HG03280 (cell line): ENCODE data around the gene ZNF653.

Experiments used
- ATAC-seq: cut with Tn5 transposase; IDR thresholded peaks from one replicate; pipeline ENCODE4 v1.9.1; 2021; ENCODE audit warnings: mild to moderate bottlenecking, moderate library complexity; ENCODE audit not compliant: unreplicated experiment

ZNF653 gene

DNA sequence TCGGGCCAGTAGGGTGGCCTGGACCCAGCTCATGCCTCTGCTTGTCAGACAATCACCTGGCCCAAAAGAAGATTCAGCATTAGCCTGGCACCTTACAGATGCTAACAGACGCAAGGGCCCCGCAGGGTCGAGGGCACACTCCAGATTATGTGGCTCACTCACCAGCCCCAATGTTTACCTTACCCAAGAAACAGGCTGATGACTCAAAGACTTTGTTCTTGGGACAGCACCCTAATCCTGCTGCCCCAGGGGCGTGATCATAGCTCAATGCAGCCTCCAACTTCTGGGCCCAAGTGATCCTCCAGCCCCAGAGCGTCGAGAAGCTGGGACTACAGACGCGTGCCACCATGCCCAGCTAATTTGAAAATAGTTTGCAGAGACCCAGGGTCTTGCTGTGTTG is 13.5 kb upstream of the ZNF653 start:
- no peak for ATAC-seq

- ATAC-seq, result no peak
Measured at GRCh38 chr19:11513946-11514345, 8.3 kb upstream of the ZNF653 start.

GRCh38 chr19:11510444-11510843 is 4.8 kb upstream of the ZNF653 start:
- ATAC-seq, result no peak

DNA sequence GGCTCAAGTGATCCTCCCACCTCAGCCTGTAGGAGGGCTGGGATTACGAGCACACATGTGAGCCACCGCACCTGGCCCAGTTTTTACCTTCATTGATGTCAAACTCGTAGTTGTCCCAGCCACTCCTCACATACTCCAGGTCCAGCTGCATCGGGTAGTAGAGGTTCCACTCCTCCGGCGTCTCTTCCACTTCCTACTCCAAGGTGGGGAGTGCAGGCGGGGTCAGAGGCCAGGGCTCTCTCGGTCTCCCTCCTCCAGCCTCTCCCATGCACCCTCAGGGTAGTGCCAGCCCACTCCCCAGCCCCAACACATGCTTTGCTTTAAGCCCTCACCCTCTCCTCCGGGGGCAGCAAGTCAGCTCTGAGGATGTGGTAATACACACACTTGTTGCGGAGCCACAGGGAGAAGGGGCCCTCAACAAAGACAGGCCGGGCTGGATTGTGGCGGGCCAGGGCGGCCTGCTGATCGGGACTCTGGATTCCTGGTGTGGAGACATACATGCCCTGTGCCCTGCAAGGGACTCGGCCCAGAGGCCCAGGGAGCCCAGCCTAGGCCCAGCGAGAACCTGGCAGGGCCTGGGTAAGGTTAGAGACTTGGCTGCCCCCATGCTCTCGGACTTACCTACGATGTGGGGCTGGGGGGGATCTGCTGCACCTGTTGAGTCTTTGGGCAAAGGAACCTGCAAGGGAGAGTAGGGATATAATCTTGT is 1.9 kb upstream of the ZNF653 start:
- no peak for ATAC-seq

GRCh38 chr19:11506967-11507366 is 1.3 kb upstream of the ZNF653 start:
- ATAC-seq, result no peak

GRCh38 chr19:11506101-11506555 is 489 bp upstream of the ZNF653 start:
- peak; percentile 29 for ATAC-seq

- ATAC-seq, result peak; percentile 88
Measured at GRCh38 chr19:11505032-11505503, 571 bp downstream of the ZNF653 start.

DNA sequence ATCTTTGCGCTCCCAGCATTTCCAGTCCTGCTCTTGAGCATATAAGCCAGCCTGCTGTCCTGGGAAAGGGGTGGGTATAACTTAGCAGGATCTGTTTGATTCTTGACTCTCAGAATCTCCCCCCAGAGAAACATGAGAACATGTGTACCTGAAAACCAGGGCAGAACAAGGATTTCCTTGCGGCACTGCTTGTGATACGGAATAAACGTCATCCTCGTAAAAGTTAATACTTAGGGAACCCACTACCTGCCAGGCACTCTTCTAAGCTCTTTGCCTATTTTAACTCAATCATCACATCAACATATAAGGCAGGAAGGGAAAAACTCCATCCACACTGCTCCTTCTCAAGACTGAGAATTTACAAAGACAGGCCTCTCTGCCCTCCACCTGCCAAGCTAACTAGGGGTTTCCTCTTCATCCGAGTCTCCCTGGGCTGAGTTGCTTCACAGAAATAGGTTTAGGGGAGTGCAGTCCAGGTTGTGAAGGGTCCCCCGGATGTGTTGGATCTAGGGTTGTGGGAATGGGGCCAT is 1.1 kb downstream of the ZNF653 start:
- no peak for ATAC-seq

DNA sequence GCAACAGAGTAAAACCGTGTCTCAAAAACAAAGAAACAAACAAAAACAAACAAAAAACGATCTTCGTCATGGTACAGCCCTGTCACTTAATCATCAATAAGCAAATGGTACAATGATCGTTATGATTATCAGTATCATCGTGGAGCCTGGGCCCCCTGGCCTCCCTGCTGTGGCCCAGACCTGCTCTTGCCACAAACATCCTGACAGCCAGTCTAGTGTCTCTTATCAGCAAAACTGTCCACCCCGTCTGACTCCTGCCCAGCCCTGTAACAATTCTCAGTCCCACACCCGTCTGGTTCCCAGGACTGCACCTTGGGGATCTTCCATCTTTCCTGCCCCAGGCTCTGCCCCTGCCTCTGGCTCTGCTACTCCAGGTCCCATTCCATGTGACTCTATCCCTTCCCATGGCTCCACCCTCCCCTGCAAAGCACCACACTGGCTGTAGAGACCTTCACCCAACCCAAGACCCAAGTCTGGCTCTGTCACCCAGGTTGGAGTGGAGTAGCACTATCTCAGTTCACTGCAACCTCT is 5.7 kb downstream of the ZNF653 start:
- ATAC-seq, result no peak

DNA sequence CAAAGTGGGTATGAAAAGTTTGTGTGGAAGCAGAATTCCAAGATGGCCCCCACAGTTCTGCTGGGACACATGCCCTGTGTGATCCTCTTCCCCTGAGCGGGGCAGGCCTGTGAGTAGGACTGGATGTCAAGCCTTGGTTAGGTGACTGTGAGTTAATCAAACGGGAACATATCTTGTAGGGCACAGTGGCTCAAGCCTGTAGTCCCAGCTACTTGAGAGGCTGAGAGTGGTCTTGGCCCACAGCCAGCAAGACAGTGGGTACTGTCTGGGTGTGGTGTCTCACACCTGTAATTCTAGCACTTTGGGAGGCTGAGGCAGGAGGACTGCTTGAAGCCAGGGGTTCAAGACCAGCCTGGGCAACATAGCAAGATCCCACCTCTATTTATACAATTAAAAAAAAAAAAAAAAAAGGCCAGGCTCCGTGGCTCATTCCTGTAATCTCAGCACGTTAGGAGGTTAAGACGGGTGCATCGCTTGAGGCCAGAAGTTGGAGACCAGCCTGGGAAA is 6.4 kb downstream of the ZNF653 start:
- no peak for ATAC-seq

GRCh38 chr19:11496391-11497163 is 9.1 kb downstream of the ZNF653 start:
- no peak for ATAC-seq

- no peak for ATAC-seq
Measured at GRCh38 chr19:11495885-11496284, 9.8 kb downstream of the ZNF653 start.

- no peak for ATAC-seq
Measured at GRCh38 chr19:11495481-11495880, 10.2 kb downstream of the ZNF653 start.

DNA sequence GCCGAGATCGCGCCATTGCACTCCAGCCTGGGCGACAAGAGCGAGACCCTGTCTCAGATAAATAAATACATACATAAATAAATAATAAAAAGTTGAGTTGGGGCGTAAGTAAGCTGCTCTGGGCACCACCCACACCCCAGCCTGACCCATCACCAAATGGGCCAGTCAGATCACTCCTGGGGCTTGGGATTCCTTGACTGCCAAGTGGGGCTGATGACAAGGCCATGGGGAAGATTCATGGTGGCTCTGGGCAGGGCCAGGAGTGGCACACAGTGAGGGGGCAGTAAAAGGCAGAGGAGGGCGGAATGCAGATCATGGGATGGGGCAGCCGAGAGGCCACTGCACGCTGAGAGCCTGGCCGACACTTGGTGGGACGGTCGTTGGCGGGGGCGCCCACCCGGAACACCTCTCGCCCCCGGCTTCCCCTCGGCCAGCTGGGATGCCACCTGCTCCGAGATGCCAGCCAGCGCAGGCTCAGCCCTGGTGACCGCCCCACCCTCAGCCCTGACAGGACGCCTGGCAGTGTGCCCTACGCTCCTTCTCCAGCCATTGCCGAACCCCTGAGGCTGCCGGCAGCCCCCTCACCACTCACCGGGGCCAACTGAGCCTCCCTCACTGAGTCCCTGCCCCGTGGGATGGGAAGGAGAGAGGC is 10.9 kb downstream of the ZNF653 start:
- no peak for ATAC-seq

- no peak for ATAC-seq
Measured at GRCh38 chr19:11489378-11489777, 16.3 kb downstream of the ZNF653 start.

DNA sequence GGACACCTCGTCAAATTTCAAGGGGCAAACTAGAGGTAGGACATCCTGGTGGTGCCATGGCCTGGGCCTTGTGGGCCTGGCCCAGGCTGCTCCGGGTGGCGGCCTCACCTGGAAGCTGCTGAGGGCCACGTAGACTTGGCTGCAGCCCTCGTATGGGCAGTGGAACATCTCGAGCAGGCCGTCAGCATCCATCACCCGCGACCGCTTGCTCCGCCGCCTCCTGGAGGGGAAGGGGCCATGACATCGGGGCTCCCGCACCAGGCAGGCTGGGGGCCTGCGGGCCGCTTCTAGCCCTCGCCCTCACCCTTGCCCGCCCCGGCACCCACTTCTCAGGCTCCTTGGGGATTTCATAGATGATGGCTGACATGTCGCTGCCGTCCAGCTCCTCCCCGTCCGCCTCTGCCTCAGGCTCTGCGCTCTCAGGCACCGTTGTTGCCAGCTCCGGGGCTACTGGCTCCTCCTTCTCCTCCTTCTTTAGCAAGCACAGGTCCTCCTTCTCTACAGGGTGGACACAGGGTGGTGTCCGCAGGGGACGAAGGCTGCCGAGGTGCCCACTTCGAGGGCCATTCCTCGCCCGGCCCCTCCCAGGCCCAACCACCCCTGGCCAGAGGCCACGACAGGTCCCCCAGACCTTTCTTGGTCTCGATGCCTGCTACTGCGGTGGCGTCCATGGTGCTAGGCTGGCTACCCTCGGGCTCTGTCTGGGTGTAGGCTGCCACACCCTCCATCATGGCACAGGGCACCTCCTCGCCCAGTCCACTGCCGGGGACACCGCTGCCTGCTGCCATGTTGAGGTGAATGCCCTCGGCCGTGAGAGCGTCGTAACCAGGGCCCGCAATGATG is 18.8 kb downstream of the ZNF653 start:
- no peak for ATAC-seq

DNA sequence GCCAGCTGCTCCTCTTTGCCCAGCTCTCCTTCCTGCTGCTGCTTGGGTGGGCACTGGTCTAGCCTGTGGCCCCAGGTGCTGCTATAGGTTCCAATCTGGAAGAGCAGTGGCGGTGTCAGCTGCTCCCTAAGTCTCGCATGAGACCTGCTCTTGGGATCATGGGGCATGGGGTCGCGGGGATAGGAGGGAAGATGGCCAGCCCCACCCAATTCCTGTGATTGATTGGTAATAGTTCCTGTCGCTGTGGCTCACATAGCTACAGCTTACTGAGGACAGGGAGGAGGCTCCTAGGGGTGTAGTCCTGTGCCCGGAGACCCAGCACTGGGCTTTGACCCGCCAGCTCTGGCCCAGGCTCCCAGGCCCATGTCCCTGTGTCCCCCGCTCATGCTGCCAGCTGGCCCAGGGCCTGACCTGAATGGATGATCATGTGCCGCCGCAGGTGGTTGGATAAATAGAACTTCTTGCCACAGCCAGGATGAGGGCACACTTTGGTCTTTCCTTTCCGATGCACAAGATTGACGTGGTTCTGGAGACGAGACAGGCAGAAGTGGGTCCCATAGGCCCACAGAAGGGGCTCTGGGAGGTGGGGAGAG is 20.3 kb downstream of the ZNF653 start:
- no peak for ATAC-seq

DNA sequence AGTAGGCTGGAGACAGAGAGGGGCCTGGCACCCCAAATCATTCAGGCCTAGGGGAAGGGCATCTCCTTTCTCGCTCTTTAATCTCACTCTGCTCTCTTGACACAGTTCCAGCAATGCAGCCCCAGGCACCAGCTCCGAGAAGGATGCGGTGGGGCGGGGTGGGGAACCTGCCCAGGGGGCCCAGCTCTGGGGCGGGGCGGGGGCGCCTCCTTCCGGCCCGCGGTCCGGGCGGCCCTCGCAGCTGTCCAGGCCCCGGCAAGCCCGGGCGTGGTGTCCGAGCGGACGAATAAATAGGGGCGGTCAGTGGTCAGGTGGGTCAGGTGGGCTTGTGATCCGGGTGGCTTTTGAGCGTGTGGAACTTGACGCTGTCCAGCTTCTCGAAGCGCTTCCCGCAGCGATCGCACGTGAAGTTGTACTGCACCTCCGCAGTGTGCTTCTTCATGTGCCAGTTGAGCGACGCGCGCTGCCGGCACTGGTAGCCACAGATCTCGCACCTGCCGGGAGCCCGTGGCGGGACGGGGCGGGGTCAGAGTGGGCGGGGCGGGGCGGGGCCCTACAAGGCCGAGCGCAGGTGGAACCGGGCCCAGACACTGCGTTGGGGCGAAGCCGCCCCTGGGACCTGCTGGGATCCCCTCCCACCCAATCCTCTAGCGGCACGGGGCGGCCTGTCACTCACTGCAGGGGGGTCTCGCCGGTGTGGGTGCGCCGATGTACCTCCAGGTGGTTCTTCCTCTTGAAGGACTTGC is 22.1 kb downstream of the ZNF653 start:
- ATAC-seq, result no peak
